ENCODE data around the gene TIGD3.
A peak's percentile ranks its signal among the peaks of the same experiment; 100 is the strongest.
"Not testable (repeated sequence)": the region's sequence is repeated elsewhere in the genome, so short reads cannot be mapped to it uniquely, and the experiment has no call there.

The TIGD3 gene

DNA sequence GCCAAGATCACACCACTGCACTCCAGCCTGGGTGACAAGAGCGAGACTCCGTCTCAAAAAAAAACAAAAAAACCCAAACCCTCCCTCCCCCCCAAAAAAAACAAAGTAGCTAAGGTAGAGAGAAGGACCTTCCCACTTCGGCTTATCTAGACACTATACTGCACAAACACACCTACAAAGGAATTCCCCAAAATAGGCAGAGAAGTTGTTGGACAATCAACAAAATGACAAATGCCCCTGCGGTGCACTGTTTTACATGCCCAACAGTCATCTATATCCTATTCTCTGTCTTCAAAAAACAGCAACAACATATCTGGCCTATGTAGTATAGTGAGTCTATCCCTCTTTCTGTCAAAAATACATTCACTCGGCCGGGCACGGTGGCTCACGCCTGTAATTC is 27.5 kb upstream of the TIGD3 start:
- no peak for DNase-seq

DNA sequence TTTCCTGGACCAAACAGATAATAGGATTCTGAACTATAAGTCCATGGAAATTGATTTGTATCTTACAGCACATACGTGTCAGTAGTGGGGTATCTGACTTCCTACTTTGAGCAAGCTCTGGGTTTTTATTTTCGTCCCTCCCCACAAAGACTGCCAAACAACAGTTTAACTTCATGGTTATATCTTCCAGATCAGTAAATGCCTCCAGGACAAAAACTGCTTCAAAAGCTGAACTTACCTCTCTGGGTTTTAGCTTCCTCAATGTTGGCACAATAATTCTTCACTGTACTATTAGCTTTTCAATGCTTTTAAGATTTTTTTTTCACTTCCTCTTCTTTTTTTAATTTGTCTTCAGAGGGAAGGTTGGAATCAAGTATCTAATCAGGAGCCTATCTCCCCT is 25.1 kb upstream of the TIGD3 start:
- DNase-seq = no peak

DNA sequence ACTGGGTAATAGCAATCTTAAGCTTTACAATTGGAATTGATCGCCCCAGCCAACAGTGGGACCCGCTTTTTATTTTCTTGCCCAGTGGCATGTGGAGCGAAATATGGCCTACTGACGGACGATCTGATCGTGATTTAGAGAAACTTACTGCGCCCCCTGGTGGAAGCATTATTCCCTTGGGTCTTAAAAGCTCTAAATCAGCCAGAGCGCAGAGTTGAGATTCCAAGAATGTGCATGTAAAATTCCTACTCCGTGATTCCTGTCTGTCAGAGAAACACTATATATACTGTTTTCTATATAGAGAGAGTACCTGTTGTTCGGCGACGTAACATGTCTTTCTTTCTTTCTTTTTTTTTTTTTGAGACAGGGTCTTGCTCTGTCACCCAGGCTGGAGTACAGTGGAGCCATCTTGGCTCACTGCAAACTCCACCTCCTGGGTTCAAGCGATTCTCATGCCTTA is 24.6 kb upstream of the TIGD3 start:
- peak; percentile 53 for DNase-seq

DNA sequence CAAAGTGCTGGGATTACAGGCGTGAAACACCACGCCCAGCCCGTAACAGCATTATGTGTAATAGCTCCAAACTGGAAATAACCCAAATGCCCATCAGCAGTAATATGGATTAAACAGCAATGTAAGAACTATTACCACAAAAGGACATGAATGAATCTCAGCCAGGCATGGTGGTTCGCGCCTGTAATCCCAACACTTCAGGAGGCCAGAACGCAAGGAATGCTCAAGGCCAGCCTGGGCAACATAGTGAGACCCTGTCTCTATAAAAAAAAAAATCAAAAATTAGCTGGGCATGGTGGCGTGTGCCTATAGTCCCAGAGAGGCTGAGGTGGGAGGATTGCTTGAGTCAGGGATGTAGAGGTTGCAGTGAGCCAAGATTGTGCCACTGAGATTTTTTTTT is 24.0 kb upstream of the TIGD3 start:
- DNase-seq = no peak

DNA sequence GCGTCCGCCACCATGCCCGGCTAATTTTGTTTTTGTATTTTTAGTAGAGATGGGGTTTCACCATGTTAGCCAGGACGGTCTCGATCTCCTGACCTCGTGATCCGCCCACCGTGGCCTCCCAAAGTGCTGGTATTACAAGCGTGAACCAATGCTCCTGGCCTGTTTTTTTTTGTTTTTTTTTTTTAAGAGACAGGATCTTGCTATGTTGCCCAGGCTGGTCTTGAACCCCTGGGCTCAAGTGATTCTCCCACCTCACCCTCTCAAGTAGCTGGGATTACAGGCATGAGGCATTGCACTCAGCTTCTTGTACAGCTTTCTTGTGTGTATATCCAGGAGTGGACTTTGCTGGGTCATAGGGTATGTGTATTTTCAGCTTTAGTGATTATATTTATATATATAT is 22.0 kb upstream of the TIGD3 start:
- DNase-seq = not testable (repeated sequence)

DNA sequence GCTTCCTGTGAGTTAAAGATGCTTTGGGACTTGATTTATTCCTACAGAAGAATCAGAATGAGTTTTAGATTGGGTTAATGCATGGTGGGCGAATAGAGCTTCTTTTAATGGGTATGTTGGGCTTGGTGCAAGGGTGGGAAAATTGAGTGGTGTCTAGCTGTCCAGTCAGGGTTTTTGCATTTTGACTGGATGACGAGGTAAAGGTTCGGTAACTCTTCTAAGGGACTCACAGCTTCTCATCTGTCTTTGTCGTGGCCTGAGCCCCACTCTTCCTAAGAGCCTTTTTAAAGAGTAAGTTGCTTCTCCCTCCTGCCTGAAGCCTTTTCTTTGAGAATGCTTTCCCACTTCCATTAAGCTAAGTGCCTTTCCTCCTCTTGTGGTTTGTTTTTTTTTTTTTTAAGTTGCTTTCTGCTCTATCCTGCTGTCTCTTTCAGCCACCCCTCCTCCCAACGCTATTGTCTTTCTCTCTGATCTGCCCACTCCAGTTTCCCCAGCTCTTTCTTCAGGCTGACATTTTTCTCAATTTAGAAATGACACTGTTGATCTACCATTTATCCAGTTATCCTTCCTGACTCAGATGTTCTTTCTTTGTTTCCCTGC is 19.8 kb upstream of the TIGD3 start:
- DNase-seq = no peak

DNA sequence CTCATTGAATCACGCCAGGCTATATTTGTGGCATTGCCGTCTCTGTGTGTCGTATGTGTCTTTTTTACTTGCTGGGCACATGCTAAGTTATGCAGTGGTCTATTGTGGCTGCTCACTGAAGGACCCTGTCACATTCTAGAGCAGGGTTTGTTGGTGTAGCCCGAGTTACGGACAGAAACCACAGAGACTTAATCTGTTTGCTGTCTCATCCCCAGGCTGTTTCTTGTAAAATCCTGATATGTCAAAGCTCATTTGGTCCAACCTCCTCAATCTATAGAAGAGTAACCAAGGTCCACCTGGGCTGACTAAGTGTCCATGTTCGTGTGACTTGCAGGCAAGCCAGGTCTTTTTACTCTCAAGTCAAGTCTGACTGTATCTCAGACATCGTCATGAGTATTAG is 15.9 kb upstream of the TIGD3 start:
- DNase-seq = no peak

DNA sequence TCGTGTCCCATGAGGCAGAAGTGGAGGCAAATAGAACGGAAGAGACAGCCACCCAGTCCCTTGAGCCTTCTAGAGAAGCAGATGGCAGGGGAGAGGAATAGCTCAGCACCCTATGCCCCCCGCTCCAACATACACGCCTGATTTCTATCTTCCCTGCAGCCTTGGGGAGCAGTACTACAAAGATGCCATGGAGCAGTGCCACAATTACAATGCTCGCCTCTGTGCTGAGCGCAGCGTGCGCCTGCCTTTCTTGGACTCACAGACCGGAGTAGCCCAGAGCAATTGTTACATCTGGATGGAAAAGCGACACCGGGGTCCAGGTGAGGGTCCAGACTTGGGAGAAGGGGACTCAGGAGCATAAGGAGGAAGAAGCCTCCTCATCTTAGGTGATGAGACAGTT is 14.3 kb upstream of the TIGD3 start:
- no peak for DNase-seq

DNA sequence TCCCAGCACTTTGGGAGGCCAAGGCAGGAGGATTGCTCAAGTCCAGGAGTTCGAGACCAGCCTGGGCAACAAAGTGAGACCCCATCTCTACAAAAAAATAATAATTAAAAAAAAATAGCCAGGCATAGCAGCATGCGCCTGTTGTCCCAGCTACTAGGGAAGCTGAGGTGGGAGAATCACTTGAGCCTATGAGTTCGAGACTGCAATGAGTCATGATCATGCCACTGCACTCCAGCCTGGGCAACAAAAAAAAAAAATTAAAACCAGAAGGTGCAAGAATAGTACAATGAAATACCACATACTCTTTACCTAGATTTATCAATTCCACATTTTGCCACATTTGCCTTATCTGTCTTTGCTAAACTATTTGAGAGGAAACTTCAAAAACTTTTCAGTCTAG is 12.7 kb upstream of the TIGD3 start:
- DNase-seq = no peak

DNA sequence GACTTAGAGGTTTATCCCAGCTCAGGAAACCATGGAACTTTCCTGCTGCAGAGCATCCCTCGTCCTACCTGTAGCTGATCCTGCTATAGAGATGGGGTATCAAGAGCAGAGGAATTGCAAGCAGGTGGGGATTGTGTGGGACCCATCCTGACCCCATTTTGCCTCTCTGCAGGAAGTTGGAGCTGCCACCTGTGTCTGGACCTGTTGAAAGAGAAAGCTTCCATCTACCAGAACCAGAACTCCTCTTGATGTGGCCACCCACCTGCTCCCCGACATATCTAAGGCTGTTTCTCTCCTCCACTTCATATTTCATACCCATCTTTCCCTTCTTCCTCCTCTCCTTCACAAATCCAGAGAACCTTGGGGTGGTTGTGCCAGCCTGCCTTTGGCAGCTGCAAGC is 3.0 kb upstream of the TIGD3 start:
- no peak for DNase-seq

DNA sequence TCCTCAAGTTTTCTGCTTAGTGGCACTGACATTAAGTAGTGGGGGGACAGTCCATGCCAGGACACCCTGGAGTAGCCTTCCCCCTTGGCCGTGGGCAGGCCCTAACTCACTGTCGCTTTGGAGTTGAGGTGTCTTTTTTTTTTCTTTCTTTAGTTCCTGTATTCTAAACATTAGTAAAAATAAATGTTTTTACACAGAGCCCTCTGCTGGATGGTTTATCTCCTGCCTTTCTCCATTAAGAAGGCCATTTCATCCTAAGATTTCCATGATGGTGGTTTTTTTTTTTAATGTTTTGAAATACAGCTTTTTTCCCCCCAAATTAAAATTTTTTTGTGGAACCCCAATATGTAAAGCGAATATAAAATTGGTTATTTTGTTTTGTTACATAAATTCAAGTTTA is 1.8 kb upstream of the TIGD3 start:
- DNase-seq = no peak

DNA sequence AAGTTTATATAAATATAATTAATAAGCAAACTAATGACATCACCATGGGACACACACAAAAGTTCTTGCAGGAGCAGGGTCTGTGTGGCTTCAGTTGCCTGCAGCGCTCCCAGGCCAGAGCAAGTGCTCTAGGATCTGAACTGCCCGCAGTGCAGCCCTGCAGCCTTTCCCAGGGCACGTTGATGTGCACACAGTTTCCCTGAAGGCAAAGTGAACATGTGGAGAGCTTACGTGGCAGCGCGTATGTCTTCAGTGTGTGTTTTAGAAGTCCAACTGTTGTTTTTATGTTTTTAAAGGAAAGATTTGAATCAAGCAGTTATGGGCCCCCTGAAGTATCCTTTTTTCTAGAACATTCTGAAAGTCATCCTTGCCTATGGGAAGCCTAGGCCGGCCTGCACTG is 1.2 kb upstream of the TIGD3 start:
- DNase-seq = no peak

DNA sequence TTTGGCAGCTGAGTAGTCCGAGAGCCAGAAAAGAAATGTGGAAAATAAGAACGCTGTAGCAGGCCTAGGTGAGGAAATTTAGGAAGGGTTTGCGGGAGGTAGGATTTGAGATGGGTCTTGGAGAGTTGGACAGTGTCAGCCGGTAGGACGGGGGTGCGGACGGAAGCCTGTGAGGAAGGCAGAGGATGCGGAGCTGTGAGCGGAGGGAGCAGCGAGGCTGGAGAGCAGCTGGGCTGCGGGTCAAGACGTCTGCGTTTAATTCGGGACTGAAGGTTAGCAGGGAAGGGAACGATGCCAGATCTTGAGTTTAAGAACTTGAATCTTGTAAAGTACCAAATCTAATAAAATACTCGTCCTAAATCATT is 669 bp upstream of the TIGD3 start:
- no peak for DNase-seq

DNA sequence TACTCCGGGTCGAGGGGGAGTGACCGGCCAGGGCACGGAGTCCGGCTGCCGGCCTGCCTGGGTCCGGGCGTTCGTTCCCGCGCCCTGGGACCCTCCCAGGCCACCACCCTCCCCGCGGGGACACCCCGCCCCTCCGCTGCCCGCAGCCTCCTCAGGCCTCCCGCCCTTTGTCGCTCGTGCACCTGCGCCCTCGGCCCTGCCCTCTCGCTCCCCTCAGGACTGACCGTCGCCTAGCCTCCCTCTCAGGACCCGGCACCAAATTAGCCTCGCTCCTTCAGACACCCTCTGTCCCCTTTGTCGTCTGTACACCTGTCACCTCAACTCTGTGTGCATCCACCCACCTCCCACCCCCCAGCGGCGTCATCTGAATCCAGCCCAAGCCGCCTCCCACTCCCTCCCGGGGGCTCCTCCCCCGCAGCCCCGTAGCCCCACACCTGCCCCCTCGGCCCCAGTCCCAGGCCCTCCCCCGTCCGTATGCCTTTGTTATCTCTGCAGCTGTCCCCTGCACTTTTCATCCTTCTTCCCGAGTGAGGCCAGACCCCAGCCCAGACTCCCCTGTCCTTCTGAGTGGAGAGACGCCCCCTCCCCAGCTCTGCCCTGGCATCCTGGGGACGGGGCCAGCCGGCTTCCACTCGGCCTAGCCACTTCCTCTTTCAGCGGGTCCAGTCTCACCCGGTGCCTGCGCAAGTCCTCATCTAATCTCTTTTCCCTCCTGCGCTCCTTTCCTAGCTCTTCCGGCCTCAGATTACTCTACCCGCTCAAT is 643 bp downstream of the TIGD3 start:
- peak; percentile 37 for DNase-seq

DNA sequence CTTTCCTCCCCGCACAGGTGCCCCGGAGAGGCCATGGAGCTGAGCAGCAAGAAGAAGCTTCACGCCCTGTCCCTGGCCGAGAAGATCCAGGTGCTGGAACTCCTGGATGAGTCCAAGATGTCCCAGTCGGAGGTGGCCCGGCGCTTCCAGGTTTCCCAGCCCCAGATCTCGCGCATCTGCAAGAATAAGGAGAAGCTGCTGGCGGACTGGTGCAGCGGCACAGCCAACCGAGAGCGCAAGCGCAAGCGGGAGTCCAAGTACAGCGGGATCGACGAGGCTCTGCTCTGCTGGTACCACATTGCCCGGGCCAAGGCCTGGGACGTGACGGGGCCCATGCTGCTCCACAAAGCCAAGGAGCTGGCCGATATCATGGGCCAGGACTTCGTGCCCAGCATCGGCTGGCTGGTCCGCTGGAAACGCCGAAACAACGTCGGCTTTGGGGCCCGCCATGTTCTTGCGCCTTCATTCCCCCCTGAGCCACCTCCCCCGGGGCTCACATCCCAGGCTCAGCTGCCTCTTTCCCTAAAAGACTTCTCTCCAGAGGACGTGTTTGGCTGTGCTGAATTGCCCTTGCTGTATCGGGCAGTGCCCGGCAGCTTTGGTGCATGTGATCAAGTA is 1.3 kb downstream of the TIGD3 start:
- no peak for DNase-seq

DNA sequence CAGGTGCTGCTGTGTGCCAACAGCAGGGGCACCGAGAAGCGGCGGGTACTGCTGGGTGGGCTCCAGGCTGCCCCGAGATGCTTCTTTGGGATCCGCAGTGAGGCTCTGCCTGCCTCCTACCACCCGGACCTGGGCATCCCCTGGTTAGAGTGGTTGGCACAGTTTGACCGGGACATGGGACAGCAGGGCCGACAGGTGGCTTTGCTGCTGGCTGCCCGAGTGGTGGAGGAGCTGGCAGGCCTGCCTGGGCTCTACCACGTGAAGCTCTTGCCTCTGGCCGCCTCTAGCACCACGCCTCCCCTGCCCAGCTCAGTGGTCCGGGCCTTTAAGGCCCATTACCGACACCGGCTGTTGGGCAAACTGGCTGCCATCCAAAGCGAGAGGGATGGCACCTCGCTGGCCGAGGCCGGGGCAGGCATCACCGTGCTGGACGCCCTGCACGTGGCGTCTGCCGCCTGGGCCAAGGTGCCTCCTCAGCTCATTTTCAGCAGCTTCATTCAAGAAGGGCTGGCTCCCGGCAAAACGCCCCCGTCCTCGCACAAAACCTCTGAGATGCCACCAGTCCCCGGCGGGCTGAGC is 1.9 kb downstream of the TIGD3 start:
- no peak for DNase-seq

DNA sequence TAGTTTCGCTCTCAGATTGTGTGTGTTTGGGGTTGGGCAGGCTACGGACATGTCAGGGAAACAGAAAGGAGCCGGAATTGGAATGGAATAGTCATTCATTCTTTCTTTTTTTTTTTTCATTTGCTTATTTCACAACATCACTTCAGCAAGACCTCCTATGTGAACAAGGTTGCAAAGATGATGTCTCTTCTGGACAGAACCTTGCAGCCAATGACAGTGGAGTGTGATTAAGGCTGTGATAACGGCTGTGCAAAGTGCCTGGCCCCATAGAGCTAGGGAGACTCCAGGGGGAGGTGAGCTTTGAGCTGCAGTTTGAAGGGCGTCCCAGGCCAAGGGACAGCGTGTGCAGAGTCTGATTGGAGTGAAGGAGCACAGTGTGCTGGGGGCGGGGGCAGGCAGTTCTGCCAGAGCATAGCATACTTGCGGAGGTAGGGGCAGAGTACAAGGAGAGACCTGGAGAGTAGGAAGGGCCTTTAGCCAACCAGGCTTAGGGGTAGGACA is 3.4 kb downstream of the TIGD3 start:
- no peak for DNase-seq

DNA sequence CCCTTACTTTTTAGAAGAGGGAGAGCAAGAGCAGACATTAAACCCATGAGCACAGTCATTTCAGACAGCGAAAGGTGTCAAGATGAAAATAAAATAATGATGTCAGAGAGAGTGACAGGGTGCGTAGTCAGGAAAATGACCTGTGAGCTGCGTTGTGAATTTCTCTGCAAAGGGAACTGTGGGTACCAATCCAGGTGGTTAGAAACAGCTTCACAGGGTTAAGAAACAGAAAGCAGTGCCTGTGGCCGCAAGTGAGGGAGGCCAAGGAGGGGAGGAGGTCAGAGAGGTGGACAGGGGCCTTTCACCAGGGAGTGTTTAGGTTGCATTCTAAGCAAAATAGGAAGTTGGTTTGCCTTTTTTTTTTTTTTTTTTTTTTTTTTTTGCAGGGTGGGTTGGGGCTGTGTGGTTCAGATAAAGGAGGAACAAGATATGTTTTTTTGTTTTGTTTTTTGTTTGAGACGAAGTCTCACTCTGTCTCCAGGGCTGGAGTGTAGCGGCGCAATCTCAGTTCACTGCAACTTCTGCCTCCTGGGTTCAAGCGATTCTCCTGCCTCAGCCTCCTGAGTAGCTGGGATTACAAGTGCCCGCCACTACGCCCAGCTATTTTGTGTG is 7.9 kb downstream of the TIGD3 start:
- no peak for DNase-seq

DNA sequence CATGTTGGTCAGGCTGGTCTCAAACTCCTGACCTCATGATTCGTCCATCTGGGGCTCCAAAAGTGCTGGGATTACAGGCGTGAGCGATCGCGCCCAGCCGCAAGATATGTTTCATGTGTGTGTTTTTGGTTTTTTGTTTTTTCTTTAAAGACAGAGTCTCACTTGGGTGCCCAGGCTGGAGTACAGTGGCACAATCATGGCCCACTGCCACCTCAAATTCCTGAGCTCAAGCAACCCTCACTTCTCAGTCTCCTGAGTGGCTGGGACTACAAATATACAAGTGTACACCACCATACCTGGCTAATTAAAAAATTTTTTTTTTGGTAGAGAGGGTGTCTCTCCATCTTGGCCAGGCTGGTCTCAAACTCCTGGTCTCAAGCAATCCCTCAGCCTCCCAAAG is 8.4 kb downstream of the TIGD3 start:
- DNase-seq = no peak

DNA sequence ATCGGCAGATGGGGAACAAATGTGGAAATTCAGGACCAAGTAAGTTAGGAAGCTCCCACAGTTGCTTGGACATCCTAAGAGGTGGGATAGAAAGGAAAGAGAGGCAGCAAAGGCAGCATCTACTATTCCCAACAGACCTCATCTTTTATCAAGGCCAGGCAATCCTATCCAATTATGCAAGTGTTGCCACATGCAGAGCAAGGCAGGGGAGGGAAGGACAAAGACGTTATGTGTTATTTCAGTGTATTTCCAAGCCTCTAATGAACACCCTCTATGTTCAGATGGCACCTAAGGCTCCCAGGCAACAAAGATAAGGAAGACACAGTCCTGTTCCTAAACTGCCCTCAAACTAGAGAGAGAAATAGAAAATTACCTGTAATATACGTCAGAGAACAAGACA is 9.2 kb downstream of the TIGD3 start:
- no peak for DNase-seq

DNA sequence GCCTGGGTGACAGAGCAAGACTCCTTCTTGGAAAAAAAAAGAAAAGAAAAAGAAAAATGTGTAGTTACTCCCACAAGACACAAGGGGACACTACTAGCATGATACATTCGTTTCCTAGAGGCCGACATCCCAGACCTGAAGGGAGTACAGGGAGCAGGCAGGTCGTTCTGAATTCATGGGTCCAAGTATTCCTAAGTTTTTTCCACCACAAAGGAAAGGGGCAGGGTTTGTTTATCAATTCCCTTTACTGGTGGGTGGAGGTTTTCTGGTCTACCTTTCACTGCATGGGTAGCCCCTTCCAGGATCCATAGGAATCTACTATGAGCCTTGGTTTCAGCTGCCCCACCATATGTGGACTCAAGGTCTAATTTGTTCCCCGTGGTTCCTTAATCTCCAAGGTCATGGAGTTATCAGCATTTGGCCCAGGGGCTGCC is 11.8 kb downstream of the TIGD3 start:
- no peak for DNase-seq

DNA sequence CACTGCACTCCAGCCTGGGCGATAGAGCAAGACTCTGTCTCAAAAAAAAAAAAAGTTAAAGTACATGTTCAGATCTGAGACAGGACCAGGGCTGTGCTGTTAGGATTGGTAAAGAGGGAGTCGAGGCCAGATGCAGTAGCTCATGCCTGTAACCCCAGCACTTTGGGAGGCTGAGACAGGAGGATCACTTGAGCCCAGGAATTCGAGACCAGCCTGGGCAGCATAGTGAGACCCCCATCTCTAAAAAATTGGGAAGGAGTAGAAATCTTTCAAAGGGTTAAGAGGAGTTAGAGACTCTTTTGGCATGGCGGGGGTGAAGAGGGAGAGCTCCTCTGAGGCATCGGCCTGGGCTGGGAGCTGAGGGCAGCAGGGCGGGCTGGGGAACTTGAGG is 16.1 kb downstream of the TIGD3 start:
- DNase-seq = no peak

DNA sequence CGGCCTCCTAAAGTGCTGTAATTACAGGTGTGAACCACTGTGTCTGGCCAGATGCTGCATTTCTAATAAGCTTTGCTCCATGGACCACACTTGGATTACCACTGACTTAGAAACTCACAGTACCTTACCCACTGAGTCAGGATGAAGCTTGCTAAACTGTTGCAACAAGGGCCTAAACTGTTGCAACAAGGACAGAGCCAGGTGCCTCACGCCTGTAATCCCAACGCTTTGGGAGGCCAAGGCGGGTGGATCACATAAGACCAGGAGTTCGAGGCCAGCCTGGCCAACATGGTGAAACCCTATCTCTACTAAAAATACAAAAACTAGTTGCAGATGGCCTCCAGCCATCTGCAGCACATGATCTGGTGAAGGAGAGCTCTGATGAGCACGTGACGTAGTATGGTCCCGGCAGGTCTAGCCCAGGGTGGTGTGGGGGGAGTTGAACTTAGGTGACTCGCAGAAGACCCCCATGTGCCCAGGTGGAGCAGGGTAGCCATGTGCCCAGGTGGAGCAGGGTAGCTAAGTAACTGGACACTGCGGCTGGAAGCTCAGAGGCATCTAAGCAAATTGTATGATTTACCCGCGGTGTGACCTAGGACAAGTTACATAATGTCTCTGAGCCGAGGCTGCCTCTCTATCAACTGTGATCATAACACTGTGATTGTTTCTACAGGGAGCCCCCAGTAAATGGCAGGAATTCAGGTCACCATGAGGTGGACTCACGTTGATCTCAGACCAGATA is 19.5 kb downstream of the TIGD3 start:
- DNase-seq = no peak

Measured in activated effector memory CD4-positive, alpha-beta T cell treated with Interleukin-2 at 50 U/mL for 16 hours (primary cell).